GM18870 (cell line): ENCODE data around the gene FCGR3B.
"Not testable (repeated sequence)": the region's sequence is repeated elsewhere in the genome, so short reads cannot be mapped to it uniquely, and the experiment has no call there.

Experiments used
- ATAC-seq: cut with Tn5 transposase; IDR thresholded peaks from one replicate; pipeline ENCODE4 v1.9.1; 2021; ENCODE audit warnings: moderate library complexity; ENCODE audit not compliant: unreplicated experiment

FCGR3B gene

GRCh38 chr1:161631076-161631475 is at the start of gene FCGR3B:
TSS of gene FCGR3B (minus strand) at chr1:161631176. CDS start at chr1:161631094, 82 bp downstream.
- no peak for ATAC-seq

DNA sequence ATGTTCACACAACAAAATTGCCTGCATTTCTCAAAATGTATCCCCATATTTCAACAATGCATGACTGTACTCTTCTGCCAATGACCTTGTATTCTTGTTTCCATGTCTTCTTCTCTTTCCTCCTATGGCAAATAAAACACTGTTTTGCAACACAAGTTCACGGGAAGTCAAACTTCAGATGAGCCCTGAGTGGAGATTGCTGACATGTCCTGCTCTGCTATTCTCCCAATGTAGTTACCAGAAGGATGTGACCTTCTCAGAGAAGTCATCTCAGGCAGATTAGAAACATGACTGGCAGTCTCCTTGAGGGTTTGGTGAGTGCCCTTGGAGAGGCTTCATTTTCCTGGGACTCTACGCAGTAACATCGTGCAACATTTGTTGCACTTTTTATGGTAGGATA is 47.5 kb upstream of the FCGR3B start:
- ATAC-seq, result no peak

- no peak for ATAC-seq
These were observed 46.1 kb upstream of the FCGR3B start for GRCh38 chr1:161676958-161677689.

GRCh38 chr1:161676441-161676840 is 45.5 kb upstream of the FCGR3B start:
- no peak for ATAC-seq

GRCh38 chr1:161674908-161675307 is 43.9 kb upstream of the FCGR3B start:
- ATAC-seq, result not testable (repeated sequence)

DNA sequence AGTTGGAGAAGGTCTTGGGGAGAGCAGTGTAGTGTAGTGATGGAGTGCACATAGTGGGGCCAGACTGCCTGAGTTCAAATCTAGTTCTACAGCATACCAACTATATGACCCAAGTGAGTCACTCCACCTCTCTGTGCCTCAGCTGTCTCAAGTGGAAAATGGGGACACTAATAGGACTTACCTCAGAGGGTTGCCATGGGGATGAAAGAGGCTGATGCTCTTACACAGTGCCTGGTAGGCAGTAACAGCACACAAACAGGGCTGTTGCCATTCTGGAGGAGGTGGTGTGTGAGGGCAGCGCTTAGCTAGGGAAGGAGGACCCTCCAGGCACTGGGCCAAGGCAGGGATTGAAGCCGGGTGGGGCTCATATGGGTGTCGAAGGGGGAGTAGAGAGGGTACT is 43.5 kb upstream of the FCGR3B start:
- not testable (repeated sequence) for ATAC-seq

- not testable (repeated sequence) for ATAC-seq
These were observed 42.5 kb upstream of the FCGR3B start for GRCh38 chr1:161673437-161673836.

- ATAC-seq, result not testable (repeated sequence)
These were observed 40.4 kb upstream of the FCGR3B start for GRCh38 chr1:161671045-161672020.

GRCh38 chr1:161664689-161665088 is 33.7 kb upstream of the FCGR3B start:
- ATAC-seq, result not testable (repeated sequence)

- not testable (repeated sequence) for ATAC-seq
These were observed 32.6 kb upstream of the FCGR3B start for GRCh38 chr1:161663569-161663968.

- peak; percentile 55 for ATAC-seq
These were observed 31.8 kb upstream of the FCGR3B start, which contains the start of gene FCGR2B for GRCh38 chr1:161662684-161663339. TSS of gene FCGR2B (plus strand) at chr1:161663143. CDS start at chr1:161663242, 99 bp downstream.

- ATAC-seq, result not testable (repeated sequence)
These were observed 30.8 kb upstream of the FCGR3B start for GRCh38 chr1:161661660-161662311.

DNA sequence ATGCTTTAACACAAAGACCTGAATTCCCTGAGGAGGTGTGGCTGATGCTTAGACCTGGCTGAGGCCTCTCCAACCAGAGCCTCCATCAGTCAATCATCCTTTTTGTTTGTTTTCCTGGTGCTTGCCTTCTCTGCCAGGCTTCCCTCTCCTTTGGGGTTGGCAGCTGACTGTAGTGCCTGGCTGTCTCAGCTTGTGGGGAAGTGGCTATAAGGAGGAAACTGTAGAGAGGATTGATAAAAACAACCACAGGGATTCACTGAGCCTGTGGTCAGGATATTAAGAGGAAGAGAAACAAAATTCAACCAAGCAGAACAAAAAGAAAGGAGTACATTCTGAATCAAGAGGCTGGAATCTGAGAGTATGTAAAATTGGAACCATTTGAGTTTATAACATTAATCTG is 27.5 kb upstream of the FCGR3B start:
- not testable (repeated sequence) for ATAC-seq

- ATAC-seq, result not testable (repeated sequence)
These were observed 23.0 kb upstream of the FCGR3B start for GRCh38 chr1:161653971-161654370.

GRCh38 chr1:161653541-161653940 is 22.6 kb upstream of the FCGR3B start:
- ATAC-seq, result not testable (repeated sequence)

DNA sequence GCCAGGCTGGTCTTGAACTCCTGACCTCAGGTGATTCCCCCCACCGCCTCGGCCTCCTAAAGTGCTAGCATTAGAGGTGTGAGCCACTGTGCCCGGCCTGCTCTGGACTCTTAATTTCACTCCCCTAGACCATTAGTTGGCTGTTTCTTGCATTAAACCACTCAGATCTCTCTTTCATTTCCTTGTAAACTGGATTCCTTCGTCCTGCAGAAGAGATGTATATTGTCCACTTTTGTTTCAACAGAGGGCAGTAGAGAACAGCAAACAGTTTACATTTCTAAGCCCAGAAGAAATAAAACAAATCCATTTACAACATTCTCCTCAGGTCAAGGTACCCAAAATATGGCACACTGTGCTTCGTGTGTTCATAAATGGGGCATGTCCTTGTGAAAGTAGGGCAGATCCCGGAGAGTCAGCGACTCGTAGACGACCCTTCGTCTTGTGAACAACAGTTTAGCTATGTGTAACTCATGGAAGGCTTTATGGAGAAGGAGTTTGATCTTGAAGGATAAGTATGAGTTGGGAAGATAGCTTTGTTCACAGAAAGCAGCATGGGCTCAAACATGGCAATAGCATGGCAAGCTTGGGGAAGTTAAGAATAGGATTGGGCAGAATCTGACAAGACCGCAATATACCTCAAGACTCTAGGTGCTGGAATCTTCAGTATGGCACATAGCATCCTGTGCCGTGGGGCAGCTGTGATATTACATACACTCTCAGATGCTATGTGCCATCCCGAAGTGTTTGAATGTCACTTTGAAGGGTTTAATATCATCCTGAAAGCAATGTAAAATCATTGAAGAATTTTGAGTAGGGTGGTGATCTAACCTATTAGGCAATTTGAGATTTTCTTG is 16.8 kb upstream of the FCGR3B start:
- ATAC-seq, result not testable (repeated sequence)

DNA sequence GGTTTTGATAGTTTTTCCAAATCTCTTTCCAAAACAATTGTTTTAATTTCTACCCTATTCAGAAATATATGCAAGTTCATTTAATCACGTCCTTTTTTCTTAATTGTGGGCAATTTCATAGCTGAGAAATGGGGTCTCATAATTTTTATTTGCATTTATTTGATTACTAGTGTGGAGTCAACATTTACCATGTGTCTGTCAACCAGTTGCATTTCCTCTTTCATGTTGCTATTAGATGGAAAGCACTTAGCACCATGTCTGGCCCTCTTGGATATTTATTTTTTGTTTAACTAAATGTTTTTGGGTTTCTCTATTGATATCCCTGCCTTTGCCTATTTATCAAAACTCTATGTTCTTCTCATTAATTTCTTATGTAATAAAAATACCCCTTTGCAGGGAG is 13.9 kb upstream of the FCGR3B start:
- not testable (repeated sequence) for ATAC-seq

- not testable (repeated sequence) for ATAC-seq
These were observed 12.7 kb upstream of the FCGR3B start for GRCh38 chr1:161643481-161644208.

DNA sequence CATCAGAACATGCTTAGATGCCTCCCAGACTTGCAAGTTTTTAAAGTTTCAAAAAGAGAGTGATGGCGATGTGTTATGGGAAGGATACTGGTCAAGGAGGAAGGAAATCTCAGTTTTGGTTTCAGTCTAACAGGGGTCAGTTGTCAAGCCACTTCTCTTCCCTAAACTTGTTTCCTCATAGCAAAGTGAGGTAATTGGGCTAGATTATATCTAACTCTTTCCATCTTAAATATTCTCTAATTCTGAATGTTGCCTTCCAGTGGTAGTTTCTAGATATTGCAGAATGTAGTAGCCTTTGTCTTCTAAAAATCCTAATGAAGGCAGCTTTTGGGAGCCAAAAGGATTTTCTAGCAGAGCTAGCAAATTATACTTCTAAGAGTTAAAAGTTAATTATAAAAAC is 11.7 kb upstream of the FCGR3B start:
- ATAC-seq, result not testable (repeated sequence)
